ENCODE data around the gene SHC1. TPM values are rescaled to one million over a fixed set of nuclear protein-coding genes. Genes with fewer than 3 reads are reported as not detected.

The SHC1 gene
- 68.0 TPM for total RNA-seq

GRCh38 chr1:154970631-154971340 is at the start of gene SHC1:
Gene SHC1, minus strand, starts transcription at chr1:154970747. Its CDS starts 221 bp downstream, at chr1:154970526.
- peak; percentile 57 for ATAC-seq

- ATAC-seq = no peak
These were observed 49.1 kb upstream of the SHC1 start for GRCh38 chr1:155019377-155020245.

- ATAC-seq = no peak
These were observed 48.2 kb upstream of the SHC1 start for GRCh38 chr1:155018617-155019348.

- no peak for ATAC-seq
These were observed 47.4 kb upstream of the SHC1 start for GRCh38 chr1:155017946-155018316.

- ATAC-seq = peak; percentile 91
These were observed 46.7 kb upstream of the SHC1 start for GRCh38 chr1:155017041-155017945.

GRCh38 chr1:155016231-155016831 is 45.8 kb upstream of the SHC1 start:
- ATAC-seq = no peak

- no peak for ATAC-seq
These were observed 45.1 kb upstream of the SHC1 start for GRCh38 chr1:155015527-155016230.

GRCh38 chr1:155014709-155015508 is 44.4 kb upstream of the SHC1 start:
- ATAC-seq = no peak

- ATAC-seq = no peak
These were observed 43.1 kb upstream of the SHC1 start for GRCh38 chr1:155013632-155014031.

GRCh38 chr1:155012776-155013602 is 42.4 kb upstream of the SHC1 start:
- no peak for ATAC-seq

- ATAC-seq = peak; percentile 68
These were observed 41.5 kb upstream of the SHC1 start for GRCh38 chr1:155012026-155012546.

GRCh38 chr1:155011437-155012025 is 41.0 kb upstream of the SHC1 start:
- peak; percentile 31 for ATAC-seq

GRCh38 chr1:155011004-155011416 is 40.5 kb upstream of the SHC1 start:
- no peak for ATAC-seq

GRCh38 chr1:155010211-155010918 is 39.8 kb upstream of the SHC1 start:
- ATAC-seq = no peak

GRCh38 chr1:155009742-155010141 is 39.2 kb upstream of the SHC1 start:
- ATAC-seq = no peak

GRCh38 chr1:155009221-155009711 is 38.7 kb upstream of the SHC1 start:
- ATAC-seq = no peak

Data from esophagus mucosa (tissue), 1 donor.